NCI-H1417 (cell line): Measurements from ENCODE around the gene SH3GL3.

ENCODE experiments used
- DNase-seq, 3 experiments: peaks; one replicate each; lab custom pipeline; 2025; lab: John Stamatoyannopoulos, UW

SH3GL3 gene

DNA sequence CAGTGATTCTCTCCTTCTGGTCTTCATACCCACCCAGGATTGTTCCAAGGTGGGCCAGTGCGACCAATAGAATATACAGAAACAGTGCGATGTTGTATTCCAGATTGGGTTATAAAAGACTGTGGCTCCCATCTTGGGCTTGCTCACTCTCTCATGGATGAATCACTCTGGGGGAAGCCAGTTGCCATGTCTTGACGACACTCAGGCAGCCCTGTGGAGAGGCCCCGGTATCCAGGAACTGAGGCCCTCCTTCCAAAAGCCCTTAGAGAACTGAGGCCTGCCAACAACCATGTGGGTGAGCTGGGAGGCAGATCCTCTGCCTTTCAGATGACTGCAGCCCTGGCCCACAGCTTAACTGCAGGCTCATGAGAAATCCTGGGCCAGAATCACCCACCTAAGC is 57.2 kb downstream of the SH3GL3 start:
- no peak for DNase-seq

DNA sequence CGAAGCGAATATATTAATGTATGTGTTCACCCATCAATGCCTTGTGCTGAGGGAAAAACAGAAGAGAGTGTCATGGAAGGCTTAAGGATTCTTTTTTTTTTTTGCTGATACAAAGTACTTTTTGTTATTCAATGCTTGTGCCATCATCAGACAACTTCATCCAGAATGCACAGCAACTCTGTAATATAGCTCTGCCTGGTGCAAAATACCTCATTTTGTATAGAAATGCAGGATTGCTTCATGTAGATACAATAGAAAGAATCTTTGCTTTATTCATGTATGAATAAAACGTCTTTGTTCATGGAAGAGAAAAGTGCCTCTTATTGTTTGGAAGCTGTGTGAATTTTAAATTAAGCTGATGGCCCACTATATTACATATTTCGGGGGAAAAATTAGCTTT is 62.9 kb downstream of the SH3GL3 start:
- DNase-seq = no peak

DNA sequence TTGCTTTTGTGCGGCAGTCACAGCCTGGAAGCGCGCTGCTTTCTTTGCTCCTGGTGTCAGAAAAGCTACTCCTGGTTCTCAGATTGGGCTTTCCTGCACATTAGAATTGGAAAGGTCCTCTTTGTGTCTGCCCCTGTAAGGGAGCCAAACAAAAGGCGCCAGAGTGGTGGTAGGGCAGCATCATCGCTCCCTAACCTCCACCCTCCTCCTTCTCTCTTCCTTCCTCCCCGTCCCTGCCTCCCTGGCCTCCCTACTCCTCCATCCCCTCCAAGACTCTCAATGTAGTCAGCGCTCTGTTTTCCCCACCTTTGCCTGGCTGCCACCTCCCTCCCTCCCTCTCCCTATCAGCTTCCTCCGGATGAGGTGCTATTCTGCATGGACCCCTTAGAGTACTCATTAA is 65.3 kb downstream of the SH3GL3 start:
- no peak for DNase-seq

DNA sequence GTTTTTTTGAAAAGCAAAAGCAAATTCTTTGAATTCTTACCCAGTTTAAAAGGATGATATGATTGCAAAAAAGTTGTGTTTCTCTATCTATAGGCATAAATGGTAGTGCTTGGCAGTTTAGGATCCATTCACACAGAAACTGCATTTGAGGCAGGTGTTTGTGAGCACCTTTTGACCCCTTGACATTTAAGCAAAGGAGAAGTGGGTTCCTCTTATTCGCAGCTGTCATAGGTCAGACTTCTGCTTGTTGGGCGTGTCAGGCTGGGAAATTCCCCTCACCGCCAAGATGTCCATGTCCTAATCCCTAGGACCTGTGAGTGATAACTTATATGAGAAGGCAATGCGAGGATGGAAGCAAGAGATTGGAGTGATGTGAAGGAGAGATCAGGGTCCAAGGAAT is 67.4 kb downstream of the SH3GL3 start:
- no peak for DNase-seq

DNA sequence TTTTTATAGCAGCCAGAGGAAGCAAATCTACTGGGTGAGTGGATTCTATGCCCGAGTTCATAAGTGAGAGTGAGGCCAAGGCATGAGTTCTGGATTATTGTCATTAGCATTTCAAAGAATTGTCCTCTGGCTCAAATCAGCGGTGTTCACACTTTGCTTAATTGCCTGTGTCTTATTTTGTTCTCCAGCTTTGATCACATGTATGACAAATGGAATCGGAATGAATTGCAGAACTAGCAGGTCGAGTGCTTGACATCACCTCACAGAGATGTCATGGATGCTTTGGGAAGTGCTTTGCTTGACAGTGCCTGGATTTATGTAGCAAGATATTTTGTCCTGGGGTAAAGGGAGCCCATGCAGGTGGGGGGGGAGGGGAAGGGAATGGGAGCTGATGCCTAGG is 68.0 kb downstream of the SH3GL3 start:
- no peak for DNase-seq

DNA sequence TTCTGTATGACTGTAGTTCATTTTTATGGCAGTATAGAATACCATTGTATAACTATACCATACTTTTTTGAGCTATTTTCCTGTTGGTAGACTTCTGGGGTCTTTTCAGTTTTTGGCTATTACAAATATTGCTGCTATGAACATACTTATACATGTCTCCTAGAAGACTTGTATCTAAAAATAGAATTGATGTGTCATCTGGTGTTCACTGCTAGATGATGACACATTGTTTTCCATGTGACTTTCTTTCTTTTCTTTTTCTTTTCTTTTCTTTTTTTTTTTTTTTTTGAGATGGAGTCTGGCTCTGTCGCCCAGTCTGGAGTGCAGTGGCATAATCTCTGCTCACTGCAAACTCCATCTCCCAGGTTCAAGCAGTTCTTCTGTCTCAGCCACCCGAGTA is 69.8 kb downstream of the SH3GL3 start:
- DNase-seq = no peak

DNA sequence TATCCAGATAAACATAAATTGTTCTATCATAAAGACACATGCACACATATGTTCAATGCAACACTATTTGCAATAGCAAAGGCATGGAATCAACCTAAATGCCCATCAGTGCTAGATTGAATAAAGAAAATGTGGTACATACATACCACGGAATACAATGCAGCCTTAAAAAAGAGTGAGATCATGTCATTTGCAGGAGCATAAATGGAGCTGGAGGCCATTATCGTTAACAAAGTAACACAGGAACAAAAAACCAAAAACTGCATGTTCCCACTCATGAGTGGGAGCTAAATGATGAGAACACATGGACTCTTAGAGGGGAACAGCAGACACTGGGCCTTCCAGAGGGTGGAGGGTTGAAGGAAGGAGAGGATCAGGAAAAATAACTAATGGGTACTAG is 79.2 kb downstream of the SH3GL3 start:
- no peak for DNase-seq

DNA sequence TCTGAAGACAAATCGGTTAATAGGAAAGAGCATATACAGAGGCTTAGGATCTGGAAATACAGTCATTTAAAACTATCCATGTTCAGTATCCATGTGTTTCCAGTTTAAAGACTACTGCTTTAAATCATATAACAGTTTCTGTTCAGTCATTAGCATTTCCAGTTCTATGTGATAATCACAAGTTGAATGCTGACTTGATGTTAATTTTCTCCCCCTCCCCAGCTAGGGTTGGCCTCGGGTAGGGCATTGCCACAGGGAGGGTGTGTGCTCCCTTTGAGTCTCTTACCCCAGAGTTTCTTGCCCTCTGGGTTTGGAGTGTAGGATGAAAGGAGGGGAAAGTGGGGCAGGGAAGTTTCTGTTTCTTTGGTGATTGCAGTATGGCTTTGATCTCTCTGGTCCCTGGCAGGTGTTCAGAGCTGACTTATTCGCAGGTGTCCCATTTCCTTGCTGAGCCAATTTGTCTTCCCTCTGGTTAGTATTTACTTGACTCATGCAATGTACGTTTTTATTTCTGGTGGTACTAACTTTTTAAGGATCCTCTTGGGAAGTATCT is 86.3 kb downstream of the SH3GL3 start:
- no peak for DNase-seq

DNA sequence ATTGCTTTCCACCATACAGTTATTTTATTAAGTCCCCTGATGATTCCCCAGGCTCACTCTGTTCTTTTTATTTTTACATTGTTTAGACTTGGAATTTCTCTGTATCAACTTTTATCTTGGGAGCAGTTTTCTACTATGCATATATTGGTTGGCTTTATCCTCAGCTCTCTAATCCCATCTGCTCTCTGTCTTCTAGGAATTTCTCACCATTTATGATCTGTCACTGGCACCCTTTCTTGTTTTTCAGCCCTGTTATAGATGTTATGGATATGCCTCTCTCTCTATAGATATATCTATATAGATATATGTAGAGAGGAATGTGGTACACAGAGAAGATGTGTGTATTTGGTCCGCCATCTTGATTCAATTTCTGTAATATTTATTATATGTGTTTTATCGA is 90.5 kb downstream of the SH3GL3 start:
- no peak for DNase-seq

DNA sequence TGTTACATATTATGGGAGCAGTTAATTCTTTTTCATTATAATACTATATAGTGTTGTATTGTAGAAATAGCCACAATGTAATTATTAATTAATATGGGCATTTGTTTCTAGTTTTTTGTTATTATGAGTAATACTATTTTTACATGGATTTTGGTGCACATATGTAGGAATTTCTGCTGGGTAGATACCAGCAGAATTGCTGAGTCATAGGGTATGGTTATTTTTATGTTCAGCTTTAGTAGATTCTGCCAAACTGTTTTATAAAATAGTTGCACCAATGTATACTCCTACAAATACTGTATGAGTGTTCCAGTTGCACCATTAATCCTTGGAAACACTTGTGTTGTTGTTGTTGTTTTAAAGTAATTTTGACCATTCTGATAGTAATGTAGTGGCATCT is 91.5 kb downstream of the SH3GL3 start:
- no peak for DNase-seq

DNA sequence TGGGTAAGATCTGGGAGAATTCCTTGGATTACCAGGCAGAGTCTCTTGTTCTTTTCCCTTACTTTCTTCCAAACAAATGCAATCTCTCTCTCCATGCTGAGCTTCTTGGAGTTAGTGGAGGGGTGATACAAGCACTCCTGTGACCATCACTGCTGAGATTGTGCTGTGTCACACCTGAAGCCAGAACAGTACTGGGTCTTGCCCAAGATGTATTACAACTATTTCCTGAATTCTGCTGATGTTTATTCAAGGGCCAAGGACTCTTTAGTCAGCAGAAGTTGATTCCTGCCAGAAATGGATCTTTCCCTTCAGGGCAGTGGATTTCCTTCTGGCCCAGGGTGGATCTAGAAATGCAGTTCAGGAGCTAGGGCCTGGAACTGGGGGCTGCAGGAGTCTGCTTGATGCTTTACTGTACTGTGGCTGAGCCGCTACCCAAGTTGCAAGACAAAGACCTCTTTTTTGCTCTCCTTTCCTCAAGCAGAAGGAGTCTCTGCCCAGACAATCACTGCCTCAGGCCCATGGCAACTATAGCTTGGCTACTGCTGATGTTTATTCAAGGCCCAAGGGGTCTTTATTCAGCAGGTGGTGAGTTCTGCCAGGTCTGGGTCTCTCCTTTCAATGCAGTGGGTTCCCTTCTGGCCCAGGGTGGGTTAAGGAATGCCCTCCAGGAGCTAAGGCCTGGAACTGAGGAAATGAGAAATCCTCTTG is 98.8 kb downstream of the SH3GL3 start:
- DNase-seq = no peak

DNA sequence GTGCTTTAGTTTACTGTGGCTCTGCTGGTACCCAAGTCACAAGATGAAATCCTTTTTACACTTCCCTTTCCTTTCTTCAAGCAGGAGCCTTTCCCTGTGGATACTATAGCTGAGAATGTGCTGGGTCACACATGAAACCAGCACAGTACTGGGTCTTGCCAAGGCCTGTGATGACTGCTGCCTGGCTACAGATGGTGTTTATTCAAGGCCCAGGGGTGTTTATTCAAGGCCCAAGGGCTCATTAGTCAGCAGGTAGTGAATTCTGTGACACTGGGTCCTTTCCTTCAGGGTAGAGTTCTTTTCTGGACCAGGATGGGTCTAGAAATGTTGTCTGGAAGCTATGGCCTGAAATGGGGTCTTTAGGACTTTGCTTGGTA is 99.4 kb downstream of the SH3GL3 start:
- no peak for DNase-seq

DNA sequence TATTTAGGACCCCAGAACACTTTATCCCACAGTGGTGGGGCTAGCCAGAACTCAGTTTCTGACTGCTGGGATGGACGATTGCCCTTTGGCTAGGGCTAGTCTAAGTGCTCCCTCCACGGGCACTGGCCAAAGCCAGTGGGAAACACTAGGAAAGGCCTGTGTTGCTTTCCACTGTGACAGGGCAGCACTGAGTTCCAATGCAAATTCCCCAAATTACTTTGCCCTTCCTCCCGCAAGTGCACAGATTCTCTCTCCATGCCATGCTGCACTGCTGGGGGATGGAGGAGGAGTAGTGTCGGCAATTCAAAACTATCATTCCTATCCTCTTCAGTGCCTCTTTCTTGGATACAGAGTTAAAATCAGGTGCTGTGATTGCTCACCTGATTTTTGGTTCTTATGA is 100.0 kb downstream of the SH3GL3 start:
- DNase-seq = no peak

DNA sequence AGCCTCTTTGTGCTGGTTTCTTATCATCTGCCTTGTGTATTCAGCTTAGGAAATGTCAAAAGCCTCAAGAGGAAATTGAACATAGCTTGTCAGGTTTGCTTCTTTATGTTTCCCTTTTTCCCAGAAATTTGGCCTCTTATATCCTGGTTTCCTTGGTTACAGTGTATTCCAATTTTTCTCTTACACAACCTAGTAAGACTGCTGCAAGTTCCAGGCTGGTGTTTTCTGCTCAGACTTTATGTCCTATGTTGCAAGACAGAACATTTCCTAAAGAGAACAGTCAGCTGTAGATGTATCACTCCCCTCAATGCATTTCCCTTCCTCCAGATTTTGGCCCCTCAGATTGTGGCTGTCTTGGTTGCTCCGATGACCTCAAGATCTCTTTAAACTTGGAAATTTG is 102.5 kb downstream of the SH3GL3 start:
- DNase-seq = no peak

DNA sequence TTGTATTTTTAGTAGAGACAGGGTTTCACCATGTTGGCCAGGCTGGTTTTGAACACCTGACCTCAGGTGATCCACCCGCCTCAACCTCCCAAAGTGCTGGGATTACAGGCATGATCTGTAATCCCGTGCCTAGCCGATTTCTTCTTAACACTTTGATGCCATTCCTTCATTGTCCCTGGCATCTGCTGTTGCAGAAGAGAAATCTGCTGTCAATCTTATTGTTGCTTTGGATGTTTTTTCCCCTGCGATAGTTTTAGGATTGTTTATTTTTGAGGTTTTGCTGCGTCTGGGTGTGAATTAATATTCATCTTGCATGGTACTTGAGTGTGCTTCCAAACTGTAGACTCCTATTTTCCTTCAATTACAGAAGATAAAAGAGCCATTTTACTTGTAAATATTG is 107.4 kb downstream of the SH3GL3 start:
- DNase-seq = no peak

DNA sequence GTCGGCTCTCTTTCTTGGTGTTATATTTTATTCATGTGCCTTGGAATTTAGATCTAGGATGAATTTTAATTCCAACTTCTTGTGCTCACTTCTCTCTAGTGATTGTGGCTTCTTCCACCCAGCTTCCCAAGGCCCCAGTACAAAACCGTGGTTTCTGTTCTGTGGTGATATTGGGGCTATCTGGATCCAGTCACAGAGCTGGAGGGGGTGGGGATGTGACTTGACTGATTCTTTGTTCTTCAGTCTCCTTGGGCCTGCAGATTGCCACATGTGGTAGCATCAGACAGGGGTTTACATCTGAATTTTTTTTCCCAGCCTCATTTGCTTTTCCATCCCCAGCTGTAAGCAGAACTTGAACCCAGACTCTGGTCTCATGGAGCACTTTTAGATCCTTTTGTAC is 108.2 kb downstream of the SH3GL3 start:
- DNase-seq = no peak

DNA sequence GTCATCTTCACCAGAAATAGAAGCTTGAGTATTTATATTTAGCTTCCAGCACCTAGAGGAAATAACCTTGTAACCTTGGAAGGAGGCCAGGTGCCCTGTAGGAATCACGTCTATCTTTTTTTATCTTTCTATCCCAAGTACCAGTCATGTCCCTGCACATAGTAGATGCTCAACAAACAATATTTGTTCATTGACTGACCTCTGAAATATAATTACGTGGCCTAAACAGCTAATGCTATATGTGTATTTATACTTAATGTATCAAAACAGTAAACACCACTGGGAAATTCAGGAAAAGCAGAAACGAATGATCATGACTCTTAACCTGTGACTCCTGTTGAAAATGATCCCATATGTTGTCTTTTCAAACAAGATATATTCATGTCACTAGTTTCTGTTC is 108.9 kb downstream of the SH3GL3 start:
- DNase-seq = no peak

DNA sequence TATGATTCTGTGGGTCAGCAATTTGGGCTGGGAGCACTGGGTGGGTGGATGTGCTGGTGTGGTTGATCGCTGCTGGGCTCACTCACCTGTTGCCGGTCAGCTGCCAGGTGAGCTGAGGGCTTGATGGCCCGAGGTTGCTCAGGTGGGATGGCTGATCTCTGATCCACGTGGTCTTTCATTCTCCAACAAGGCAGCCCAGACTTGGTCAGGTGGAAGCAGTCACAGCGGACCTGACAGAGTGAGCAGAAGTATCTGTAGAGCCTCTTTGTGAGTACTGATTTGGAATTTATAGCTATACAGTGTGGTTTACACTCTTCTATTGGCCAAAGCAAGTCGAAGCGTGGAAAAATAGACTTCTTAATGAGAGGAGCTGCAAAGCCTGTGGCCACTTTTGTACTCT is 109.6 kb downstream of the SH3GL3 start:
- no peak for DNase-seq

DNA sequence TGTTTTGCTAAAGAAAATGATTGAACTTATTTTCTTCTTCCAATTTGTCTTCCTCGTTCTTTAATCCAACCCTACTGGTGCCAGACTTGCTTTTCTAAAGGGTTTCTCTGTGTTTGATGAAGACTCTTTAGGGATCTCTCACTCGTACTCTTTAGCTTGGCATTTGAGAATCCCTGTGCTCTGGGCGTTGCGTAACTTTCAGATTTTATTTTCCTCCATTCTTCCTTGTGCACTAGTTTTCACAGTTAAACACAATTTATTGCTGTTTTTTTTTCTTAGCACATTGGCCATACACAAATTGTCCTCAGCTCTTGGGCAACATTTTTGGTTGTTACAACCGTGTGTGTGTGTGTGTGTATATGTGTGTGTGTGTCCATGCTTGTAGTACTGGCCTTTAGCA is 111.0 kb downstream of the SH3GL3 start:
- DNase-seq = no peak

DNA sequence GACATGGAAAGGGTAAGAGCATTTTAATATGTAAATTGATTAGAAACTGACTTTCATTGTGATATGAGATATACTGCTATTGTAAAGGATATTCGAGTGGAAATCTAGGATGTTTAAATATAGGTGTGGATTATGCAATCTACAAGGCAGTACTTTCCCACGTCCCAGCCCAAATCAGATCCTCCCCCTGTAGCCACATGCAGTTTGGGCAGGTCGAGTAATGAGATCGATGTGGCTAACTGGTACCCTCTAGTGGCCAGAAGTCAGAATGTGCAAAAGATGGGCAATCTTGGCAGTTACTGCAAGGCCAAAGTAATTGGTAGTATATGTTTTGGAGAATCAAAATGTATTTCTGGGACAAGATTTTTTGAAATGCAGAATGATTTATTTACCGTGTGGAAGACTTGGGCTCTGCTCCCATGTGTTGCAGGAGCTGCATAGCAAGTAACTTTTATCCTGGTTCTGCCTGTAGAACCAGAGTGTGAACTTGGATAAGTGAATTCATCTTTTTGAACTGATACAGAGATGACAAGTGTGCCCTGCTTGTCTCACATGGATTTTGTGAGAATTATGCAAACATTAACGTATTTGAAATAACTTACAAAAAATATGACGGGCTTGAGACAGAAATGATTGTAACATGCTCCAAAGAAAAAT is 112.3 kb downstream of the SH3GL3 start:
- DNase-seq = peak; percentile 37 to 77 (median 39)

DNA sequence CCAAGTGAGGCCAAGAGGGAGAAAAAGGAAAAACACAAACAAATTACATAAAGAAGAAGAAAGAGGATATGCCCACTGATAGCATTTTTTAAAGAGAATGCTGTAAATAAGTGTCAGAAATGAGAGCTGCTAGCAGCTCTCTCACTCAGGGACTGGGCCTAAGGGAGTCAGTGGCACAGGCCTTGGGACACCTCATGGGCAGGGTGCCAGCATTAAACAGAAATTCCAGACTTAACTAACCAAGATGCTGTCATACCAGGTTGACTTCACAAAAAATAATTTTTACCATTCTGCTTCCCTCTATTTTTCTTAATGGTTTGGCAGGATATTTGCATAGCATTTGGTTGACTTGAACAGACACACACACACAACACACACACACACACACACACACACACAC is 114.5 kb downstream of the SH3GL3 start:
- DNase-seq = no peak

DNA sequence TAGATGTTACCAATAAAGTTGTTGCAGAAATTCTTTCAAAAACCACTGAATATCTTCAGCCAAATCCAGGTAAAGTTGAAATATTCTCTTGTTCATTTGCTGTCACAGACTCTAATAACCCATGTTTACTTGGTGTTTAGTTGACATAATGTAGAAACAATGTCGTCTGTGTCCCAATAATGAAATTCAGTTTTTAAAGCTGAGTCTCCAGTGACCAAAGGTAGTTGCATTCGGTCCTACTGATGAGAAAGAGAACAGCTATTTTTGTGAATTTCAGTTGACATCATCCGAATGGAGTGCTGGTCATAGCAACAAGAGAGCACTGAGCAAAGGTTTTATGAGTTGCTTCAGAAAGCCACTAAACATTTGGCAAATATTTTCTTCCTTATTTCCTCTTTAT is 118.0 kb downstream of the SH3GL3 start:
- no peak for DNase-seq

DNA sequence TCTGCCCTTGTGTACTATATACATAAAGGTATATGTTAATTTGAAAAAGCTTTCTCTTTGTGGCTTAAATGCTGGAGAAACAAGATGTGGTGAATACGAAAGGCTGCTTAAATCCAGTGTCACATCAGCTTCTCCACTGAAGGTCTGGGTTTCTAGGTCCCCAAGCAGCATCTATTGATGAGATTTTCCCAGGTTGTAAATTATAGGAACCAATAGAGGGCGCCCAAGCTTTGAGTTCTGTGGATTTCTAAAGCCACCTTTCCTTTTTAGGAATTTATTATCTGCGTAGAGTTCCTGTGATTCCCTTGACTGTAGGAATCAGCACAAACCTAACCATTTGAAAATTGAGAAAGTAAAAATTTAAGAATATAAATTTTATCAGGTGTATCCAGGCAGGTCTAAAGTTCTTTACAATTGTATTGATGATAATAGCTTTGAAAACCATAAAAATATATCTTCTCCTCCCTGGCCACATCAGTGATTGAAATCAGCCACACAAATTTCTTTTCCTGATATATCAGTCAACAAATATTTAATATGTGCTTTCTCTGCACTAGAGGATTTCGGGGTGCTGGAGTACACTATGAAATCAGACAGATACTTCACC is 118.5 kb downstream of the SH3GL3 start:
- DNase-seq = peak; percentile 2 to 70 (median 4)
